DND-41 (cell line): ENCODE data around the gene YTHDF1.

ENCODE experiments used
- ATAC-seq: fragments of 200-7000 bp; cut with Tn5 transposase; 3 replicates; pipeline ENCODE4 v1.9.1; 2021; ENCODE audit warnings: low read depth; ENCODE audit not compliant: insufficient read depth
- DNase-seq: peaks from one replicate; pipeline ENCODE4 v3.0.0-alpha.2; 2020
- H2AFZ ChIP-seq: 2 replicates; pipeline ENCODE4 v1.6.0; 2012; ENCODE audit warnings: low read depth, low read length
- H3K27ac ChIP-seq: 2 replicates; pipeline ENCODE4 v1.5.1; 2012; ENCODE audit warnings: low read length, inconsistent platforms
- H3K27me3 ChIP-seq: fragments of 200-600 bp; sonication (generic); 2 replicates; pipeline ENCODE4 v1.6.0; 2012; ENCODE audit warnings: low read length, mild to moderate bottlenecking, inconsistent platforms; ENCODE audit not compliant: insufficient read depth, poor library complexity
- H3K36me3 ChIP-seq: 2 replicates; pipeline ENCODE4 v1.5.1; 2012; ENCODE audit warnings: low read length, inconsistent platforms; ENCODE audit not compliant: insufficient read depth
- H3K4me1 ChIP-seq: 2 replicates; pipeline ENCODE4 v1.5.1; 2012; ENCODE audit warnings: mild to moderate bottlenecking, low read length; ENCODE audit not compliant: insufficient read depth
- H3K4me2 ChIP-seq: 2 replicates; pipeline ENCODE4 v1.6.0; 2012; ENCODE audit warnings: mild to moderate bottlenecking, moderate library complexity, low read length, inconsistent platforms; ENCODE audit not compliant: insufficient read depth
- H3K4me3 ChIP-seq, 2 experiments: fragments of 200-600 bp in 1 of 2; shearing (Covaris generic) in 1 of 2; 2 replicates each; pipeline ENCODE4 v1.5.1; 2012 to 2016; ENCODE audit warnings: inconsistent platforms in 2 of 2, low read length in 2 of 2, mild to moderate bottlenecking in 2 of 2, low read depth in 1 of 2, moderate library complexity in 1 of 2
- H3K79me2 ChIP-seq: 2 replicates; pipeline ENCODE4 v1.6.0; 2012; ENCODE audit warnings: low read length, inconsistent platforms; ENCODE audit not compliant: insufficient read depth
- H3K9ac ChIP-seq: 2 replicates; pipeline ENCODE4 v1.6.0; 2012; ENCODE audit warnings: low read depth, mild to moderate bottlenecking, inconsistent platforms, low read length, moderate library complexity
- H3K9me3 ChIP-seq: 2 replicates; pipeline ENCODE4 v1.5.1; 2012; ENCODE audit warnings: low read length, moderate library complexity, mild to moderate bottlenecking, inconsistent platforms; ENCODE audit not compliant: insufficient read depth, severe bottlenecking
- H4K20me1 ChIP-seq: 2 replicates; pipeline ENCODE4 v1.6.0; 2012; ENCODE audit warnings: low read length; ENCODE audit not compliant: insufficient read depth
- EZH2 ChIP-seq: IDR thresholded peaks from 3 replicates; pipeline ENCODE4 v1.6.1; 2012; ENCODE audit warnings: borderline replicate concordance, low read depth, mild to moderate bottlenecking, moderate library complexity, low read length, inconsistent platforms; ENCODE audit not compliant: severe bottlenecking
- TF ChIP-seq, protein P1 (sequence below): IDR thresholded peaks from 2 replicates; pipeline ENCODE4 v1.5.1; 2012; ENCODE audit warnings: borderline replicate concordance, low read length, moderate library complexity, mild to moderate bottlenecking; ENCODE audit not compliant: poor library complexity, severe bottlenecking; ENCODE audit errors: extremely low read depth

The YTHDF1 gene

GRCh38 chr20:63216041-63216848 is at the start of gene YTHDF1:
Gene YTHDF1, minus strand, starts transcription at chr20:63216131. Its CDS starts 239 bp downstream, at chr20:63215892.
- DNase-seq: peak; percentile 98
- Histone ChIP-seq H3K4me2 (peak within 1 kb of the TSS; percentile 86), H3K4me3 (peak within 1 kb of the TSS; percentile 59 to 84), H3K27me3 (peaks cover 11% of the 10 kb centered on the region), H3K4me1 (peaks cover 50% of the 10 kb centered on the region), H3K79me2 (peaks cover 46% of the 10 kb centered on the region), H2AFZ (peak within 1 kb of the TSS; percentile 78), H4K20me1 (peaks cover 43% of the 10 kb centered on the region), H3K27ac (peak within 1 kb of the TSS; percentile 63), H3K9ac (peak within 1 kb of the TSS; percentile 94), H3K9me3 (no peaks in the 10 kb centered on the region), H3K36me3 (peaks cover 42% of the 10 kb centered on the region)
- peak; percentile 91 for ATAC-seq
- TF ChIP-seq EZH2: no peak
- TF ChIP-seq, protein P1, sequence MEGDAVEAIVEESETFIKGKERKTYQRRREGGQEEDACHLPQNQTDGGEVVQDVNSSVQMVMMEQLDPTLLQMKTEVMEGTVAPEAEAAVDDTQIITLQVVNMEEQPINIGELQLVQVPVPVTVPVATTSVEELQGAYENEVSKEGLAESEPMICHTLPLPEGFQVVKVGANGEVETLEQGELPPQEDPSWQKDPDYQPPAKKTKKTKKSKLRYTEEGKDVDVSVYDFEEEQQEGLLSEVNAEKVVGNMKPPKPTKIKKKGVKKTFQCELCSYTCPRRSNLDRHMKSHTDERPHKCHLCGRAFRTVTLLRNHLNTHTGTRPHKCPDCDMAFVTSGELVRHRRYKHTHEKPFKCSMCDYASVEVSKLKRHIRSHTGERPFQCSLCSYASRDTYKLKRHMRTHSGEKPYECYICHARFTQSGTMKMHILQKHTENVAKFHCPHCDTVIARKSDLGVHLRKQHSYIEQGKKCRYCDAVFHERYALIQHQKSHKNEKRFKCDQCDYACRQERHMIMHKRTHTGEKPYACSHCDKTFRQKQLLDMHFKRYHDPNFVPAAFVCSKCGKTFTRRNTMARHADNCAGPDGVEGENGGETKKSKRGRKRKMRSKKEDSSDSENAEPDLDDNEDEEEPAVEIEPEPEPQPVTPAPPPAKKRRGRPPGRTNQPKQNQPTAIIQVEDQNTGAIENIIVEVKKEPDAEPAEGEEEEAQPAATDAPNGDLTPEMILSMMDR: no peak

- Histone ChIP-seq H3K4me1 (no peaks in the 10 kb centered on the region), H2AFZ (no peak overlapping the region)
These were observed 48.6 kb upstream of the YTHDF1 start for GRCh38 chr20:63264519-63264918.

DNA sequence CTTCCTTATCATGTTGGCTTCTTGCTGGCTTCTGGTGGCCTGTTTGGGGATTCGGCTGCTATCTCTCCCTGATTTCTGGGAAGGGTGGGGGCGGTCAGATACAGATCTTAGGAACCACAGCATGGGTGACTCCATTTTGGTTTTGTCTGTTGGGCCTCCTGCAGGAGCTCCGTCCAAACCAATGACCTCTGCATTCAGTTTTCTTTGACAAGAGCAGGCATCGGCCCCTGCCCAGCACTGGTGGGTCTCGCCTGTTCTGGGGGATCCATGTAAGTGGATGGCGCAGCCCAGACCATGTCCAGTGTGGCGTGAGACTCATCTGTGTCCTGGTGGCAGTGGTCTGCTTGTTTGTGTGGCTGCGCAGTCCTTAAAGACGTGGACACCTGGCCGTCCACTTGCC is 48.1 kb upstream of the YTHDF1 start:
- Histone ChIP-seq H3K9me3 (no peaks in the 10 kb centered on the region), H3K4me2 (no peak overlapping the region), H4K20me1 (no peaks in the 10 kb centered on the region), H3K36me3 (no peaks in the 10 kb centered on the region), H3K4me1 (no peaks in the 10 kb centered on the region), H3K4me3 (no peak overlapping the region), H3K79me2 (no peaks in the 10 kb centered on the region), H2AFZ (no peak overlapping the region), H3K9ac (no peak overlapping the region), H3K27me3 (peaks cover 13% of the 10 kb centered on the region), H3K27ac (no peak overlapping the region)
- DNase-seq (no peak), ATAC-seq (no peak)
- TF ChIP-seq EZH2: no peak
- TF ChIP-seq, protein P1: no peak

More at GRCh38 chr20:63264519-63264918, 48.6 kb upstream of the YTHDF1 start:
- no peaks in the 10 kb centered on the region for H4K20me1 ChIP-seq
- no peak for ATAC-seq
- TF ChIP-seq, protein P1: no peak
- no peak for TF ChIP-seq EZH2
- H3K27me3 ChIP-seq: peaks cover 13% of the 10 kb centered on the region
- no peaks in the 10 kb centered on the region for H3K9me3 ChIP-seq
- H3K4me2 ChIP-seq: no peak overlapping the region
- H3K79me2 ChIP-seq: no peaks in the 10 kb centered on the region
- no peaks in the 10 kb centered on the region for H3K36me3 ChIP-seq
- H3K9ac ChIP-seq: no peak overlapping the region
- no peak overlapping the region for H3K27ac ChIP-seq
- H3K4me3 ChIP-seq: no peak overlapping the region
- DNase-seq: no peak
